Spleen (tissue), 7 donors: Measurements from ENCODE around the gene KDELR1.
A peak's percentile ranks its signal among the peaks of the same experiment; 100 is the strongest.

Source experiments
- POLR2A ChIP-seq, 3 donors: fragments of 450-650 bp; IDR thresholded peaks; one replicate each; pipeline ENCODE4 v1.5.1; 2017; ENCODE audit warnings: antibody characterized with exemption in 3 of 3, mild to moderate bottlenecking in 1 of 3
- POLR2AphosphoS5 ChIP-seq, 3 donors: sonication (generic); formaldehyde crosslinking; IDR thresholded peaks; one replicate each; pipeline ENCODE4 v1.5.1; 2017; ENCODE audit warnings: antibody characterized with exemption in 3 of 3
- TF ChIP-seq, protein P1 (sequence below), 11 experiments: fragments of 200-600 bp in 7 of 11; fragments of 450-650 bp in 4 of 11; sonication (generic) in 4 of 11; IDR thresholded peaks in 8 of 11; conservative IDR thresholded peaks in 3 of 11; 1 replicate in 7 of 11; 2 replicates in 4 of 11; pipeline versions ENCODE4 v1.4.0 to v1.8.0; 2016 to 2021; ENCODE audit warnings: antibody characterized with exemption in 11 of 11, inconsistent platforms in 4 of 11, mild to moderate bottlenecking in 1 of 11
- donor health status: DM: no; HTN: no; CAD: no; lungs with moderate emphysema.
- donor health status: DM: no; HTN: no; CAD: no.
- donor health status: DM: no; HTN: no; CAD: no.

DNA sequence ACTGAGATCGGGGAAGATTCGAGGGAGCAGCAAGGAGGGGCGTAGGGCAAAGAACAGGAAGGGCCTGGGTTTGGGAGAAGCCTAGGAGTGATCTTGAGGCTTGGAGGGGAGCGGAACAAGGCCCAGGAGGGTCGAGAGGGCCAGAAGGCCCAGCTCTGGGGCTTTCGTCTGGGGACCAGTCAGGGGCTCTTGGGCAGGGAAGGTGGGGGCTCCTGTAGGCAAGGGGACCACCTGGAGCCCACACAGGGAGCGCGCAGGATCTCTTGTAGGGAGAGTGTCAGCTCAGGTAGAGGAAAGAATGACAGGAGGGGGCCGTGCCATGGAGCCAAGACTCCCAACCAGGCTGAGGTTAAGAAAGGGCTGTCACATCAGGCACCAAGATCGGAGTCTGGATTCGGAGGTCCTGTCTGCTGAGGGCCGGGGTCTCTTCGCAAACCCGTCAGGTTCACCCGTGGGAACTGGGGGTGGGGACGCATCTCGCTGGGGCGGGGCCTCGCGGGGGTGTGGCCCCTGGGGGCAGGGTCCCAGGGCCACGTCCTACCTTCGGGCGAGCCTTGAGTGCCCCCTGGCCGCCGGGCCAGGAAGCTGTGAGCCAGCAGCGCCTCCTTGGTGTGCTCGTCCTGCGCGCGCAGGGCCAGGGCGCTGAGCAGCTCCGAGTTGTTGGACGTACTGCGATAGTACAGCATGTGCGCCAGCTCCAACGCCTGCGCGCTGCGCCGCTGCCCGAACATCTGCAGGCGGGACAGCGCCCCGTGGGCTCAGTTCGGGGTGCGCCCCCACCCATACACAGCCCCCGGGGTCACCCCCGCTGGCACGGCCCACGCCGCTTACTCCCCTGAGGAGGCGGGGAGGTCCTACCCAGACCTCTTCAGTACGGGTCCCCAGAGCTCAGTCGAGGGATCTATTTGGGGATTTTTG is 57.6 kb downstream of the KDELR1 start:
- TF ChIP-seq, protein P1, sequence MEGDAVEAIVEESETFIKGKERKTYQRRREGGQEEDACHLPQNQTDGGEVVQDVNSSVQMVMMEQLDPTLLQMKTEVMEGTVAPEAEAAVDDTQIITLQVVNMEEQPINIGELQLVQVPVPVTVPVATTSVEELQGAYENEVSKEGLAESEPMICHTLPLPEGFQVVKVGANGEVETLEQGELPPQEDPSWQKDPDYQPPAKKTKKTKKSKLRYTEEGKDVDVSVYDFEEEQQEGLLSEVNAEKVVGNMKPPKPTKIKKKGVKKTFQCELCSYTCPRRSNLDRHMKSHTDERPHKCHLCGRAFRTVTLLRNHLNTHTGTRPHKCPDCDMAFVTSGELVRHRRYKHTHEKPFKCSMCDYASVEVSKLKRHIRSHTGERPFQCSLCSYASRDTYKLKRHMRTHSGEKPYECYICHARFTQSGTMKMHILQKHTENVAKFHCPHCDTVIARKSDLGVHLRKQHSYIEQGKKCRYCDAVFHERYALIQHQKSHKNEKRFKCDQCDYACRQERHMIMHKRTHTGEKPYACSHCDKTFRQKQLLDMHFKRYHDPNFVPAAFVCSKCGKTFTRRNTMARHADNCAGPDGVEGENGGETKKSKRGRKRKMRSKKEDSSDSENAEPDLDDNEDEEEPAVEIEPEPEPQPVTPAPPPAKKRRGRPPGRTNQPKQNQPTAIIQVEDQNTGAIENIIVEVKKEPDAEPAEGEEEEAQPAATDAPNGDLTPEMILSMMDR (IDR thresholded peaks at IDR 0.05 in 8 of 11, conservative IDR thresholded peaks at IDR 0.05 in 3 of 11) = peak; percentile 89 to 99 (median 96)
- no peak for TF ChIP-seq POLR2A (IDR thresholded peaks at IDR 0.05)
- peak; percentile 73 to 85 (median 81) for TF ChIP-seq POLR2AphosphoS5 (IDR thresholded peaks at IDR 0.05)
